ENCODE results near the gene MUC4. TPM values are rescaled to one million over a fixed set of nuclear protein-coding genes. Genes with fewer than 3 reads are reported as not detected.

The MUC4 gene
- total and polyA plus RNA-seq, 2 of the 4 experiments (the other 2 are of a cell fraction): not detected

DNA sequence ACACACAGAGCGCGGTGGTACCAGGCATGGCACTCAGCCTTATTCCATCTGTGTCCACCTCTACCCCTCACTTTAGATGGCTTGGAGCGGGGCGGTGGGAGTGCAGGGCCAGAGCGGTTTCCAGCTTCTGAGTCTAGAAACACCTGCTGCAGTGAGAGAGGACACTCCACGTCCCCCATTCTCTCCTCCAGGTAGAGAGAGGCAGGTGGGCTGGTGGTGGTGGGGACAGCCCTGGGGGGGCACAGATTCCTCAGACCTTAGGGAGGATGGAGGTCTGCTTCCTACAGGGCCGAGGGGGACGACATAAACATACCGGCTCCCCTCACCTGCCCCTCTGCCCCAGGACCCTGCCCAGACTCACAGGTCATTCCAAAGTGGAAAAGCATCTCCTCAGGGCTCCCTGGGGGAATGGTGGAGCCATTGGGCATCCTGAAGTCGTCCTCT is 50.6 kb downstream of the MUC4 start:
- H2BK120ac ChIP-seq (ENCODE audit: low read depth, low read length): no peak overlapping the region
- no peak overlapping the region for H4K5ac ChIP-seq (ENCODE audit: low read depth, low read length)
- H3K23ac ChIP-seq (ENCODE audit: low read depth, low read length): no peak overlapping the region
- H3K36me3 ChIP-seq (ENCODE audit: control insufficient read depth, insufficient read depth, low read length): no peaks in the 10 kb centered on the region
- H2AFZ ChIP-seq (replicated peaks; ENCODE audit: low read length, poor library complexity): no peak overlapping the region
- DNase-seq (no peak), ATAC-seq (ENCODE audit: low read depth) (no peak)
- H2BK15ac ChIP-seq (ENCODE audit: low read depth, low read length): no peak overlapping the region
- H4K8ac ChIP-seq (ENCODE audit: low read depth in 2 of 2, low read length in 2 of 2): no peak overlapping the region
- no peak for TF ChIP-seq CHD1 (IDR thresholded peaks at IDR 0.05; ENCODE audit: low read depth, low read length)
- no peak for TF ChIP-seq BHLHE40 (IDR thresholded peaks at IDR 0.05; ENCODE audit: low read depth, low read length)
- no peak for TF ChIP-seq RFX5 (IDR thresholded peaks at IDR 0.05; ENCODE audit: low read depth, low read length)
- no peak for TF ChIP-seq MXI1 (IDR thresholded peaks at IDR 0.05; ENCODE audit: borderline replicate concordance, low read depth, low read length)
- TF ChIP-seq NFE2L2 (IDR thresholded peaks at IDR 0.05; ENCODE audit: low read depth, low read length): no peak
- TF ChIP-seq MAZ (IDR thresholded peaks at IDR 0.05; ENCODE audit: borderline replicate concordance, low read depth, low read length): no peak
- TF ChIP-seq, protein P1, sequence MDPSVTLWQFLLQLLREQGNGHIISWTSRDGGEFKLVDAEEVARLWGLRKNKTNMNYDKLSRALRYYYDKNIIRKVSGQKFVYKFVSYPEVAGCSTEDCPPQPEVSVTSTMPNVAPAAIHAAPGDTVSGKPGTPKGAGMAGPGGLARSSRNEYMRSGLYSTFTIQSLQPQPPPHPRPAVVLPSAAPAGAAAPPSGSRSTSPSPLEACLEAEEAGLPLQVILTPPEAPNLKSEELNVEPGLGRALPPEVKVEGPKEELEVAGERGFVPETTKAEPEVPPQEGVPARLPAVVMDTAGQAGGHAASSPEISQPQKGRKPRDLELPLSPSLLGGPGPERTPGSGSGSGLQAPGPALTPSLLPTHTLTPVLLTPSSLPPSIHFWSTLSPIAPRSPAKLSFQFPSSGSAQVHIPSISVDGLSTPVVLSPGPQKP (IDR thresholded peaks at IDR 0.05; ENCODE audit: borderline replicate concordance, low read depth, low read length): no peak
- TF ChIP-seq RAD21 (IDR thresholded peaks at IDR 0.05; ENCODE audit: low read length): no peak
- no peak for TF ChIP-seq CEBPB (IDR thresholded peaks at IDR 0.05; ENCODE audit: low read depth, low read length)
- no peak for TF ChIP-seq FOS (IDR thresholded peaks at IDR 0.05; ENCODE audit: low read depth, low read length)
- TF ChIP-seq POLR2A (IDR thresholded peaks at IDR 0.05; ENCODE audit: low read depth, low read length): no peak
- TF ChIP-seq, protein P2, sequence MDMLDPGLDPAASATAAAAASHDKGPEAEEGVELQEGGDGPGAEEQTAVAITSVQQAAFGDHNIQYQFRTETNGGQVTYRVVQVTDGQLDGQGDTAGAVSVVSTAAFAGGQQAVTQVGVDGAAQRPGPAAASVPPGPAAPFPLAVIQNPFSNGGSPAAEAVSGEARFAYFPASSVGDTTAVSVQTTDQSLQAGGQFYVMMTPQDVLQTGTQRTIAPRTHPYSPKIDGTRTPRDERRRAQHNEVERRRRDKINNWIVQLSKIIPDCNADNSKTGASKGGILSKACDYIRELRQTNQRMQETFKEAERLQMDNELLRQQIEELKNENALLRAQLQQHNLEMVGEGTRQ (IDR thresholded peaks at IDR 0.05; ENCODE audit: low read depth, low read length): no peak
- TF ChIP-seq MAFK (IDR thresholded peaks at IDR 0.05; ENCODE audit: low read depth, low read length): no peak
- no peak for TF ChIP-seq RCOR1 (IDR thresholded peaks at IDR 0.05; ENCODE audit: insufficient replicate concordance, low read length)
- no peak overlapping the region for H2AK5ac ChIP-seq (ENCODE audit: low read depth, low read length)
- H3K4me1 ChIP-seq (ENCODE audit: control insufficient read depth, insufficient read depth, low read length): no peaks in the 10 kb centered on the region
- H3K9me1 ChIP-seq (ENCODE audit: insufficient read depth, low read length): no peaks in the 10 kb centered on the region
- H3K4me3 ChIP-seq (ENCODE audit: insufficient read depth, low read depth, low read length): no peak overlapping the region
- no peak overlapping the region for H3K4me2 ChIP-seq (ENCODE audit: low read depth, low read length)
- H4K20me1 ChIP-seq (ENCODE audit: insufficient read depth, low read length): no peaks in the 10 kb centered on the region
- WGBS, 2 experiments (ENCODE audit: extremely low coverage in 2 of 2, insufficient read length in 1 of 2): 70% methylated on average over 2 of the region's 10 CpGs; no CpG with 5 or more reads in 1 of the 2 experiments
- POLR2A ChIA-PET (ENCODE audit: unreplicated experiment): no interaction called here
- peaks cover 71% of the 10 kb centered on the region for H3K27me3 ChIP-seq (ENCODE audit: control insufficient read depth, insufficient read depth, low read length)
- H3K18ac ChIP-seq (ENCODE audit: low read depth, low read length): no peak overlapping the region
- CTCF ChIA-PET: no interaction called here
- in situ Hi-C loops (cut with MboI; ENCODE audit: low sequenced_read_pairs): no loop called here
- no peaks in the 10 kb centered on the region for H3K79me1 ChIP-seq (ENCODE audit: low read depth in 1 of 2, low read length in 2 of 2)
- H3K9me3 ChIP-seq (ENCODE audit: control insufficient read depth, insufficient read depth, low read length): no peaks in the 10 kb centered on the region
- H3K56ac ChIP-seq (ENCODE audit: extremely low read depth, insufficient read depth, low read length): no peak overlapping the region
- H3K4ac ChIP-seq (ENCODE audit: low read depth, low read length): no peak overlapping the region
- H3K27ac ChIP-seq (ENCODE audit: insufficient read depth, low read length): no peak overlapping the region
- dilution Hi-C loops (cut with HindIII; ENCODE audit: low sequenced_read_pairs, unreplicated experiment): no loop called here
- H2AK9ac ChIP-seq (replicated peaks; ENCODE audit: low read depth, low read length, poor library complexity): no peak overlapping the region
- no peak overlapping the region for H2BK20ac ChIP-seq (ENCODE audit: low read depth, low read length)
- no TSS peak for BruUV-seq (replicated peaks)
- H2BK5ac ChIP-seq (ENCODE audit: low read depth, low read length, poor library complexity, severe bottlenecking): no peak overlapping the region
- H3K14ac ChIP-seq (replicated peaks; ENCODE audit: low read depth, low read length): no peak overlapping the region
- no peak overlapping the region for H3K9ac ChIP-seq (ENCODE audit: low read depth, low read length)
- intact Hi-C loops (cut with micrococcal nuclease): no loop called here
- no peak overlapping the region for H4K91ac ChIP-seq (ENCODE audit: insufficient read depth, low read depth, low read length)

Measured in IMR-90 (cell line).